GM12875 (cell line): Measurements from ENCODE around the gene CITED4.

Experiments used
- H3K4me3 ChIP-seq: one replicate; pipeline ENCODE4 v1.5.1; 2011; ENCODE audit warnings: low read depth, low read length, control low read depth
- TF ChIP-seq, protein P1 (sequence below): IDR thresholded peaks from 2 replicates; pipeline ENCODE4 v1.5.1; 2011; ENCODE audit warnings: low read depth, mild to moderate bottlenecking, control low read depth, inconsistent platforms, low read length, moderate library complexity, borderline replicate concordance; ENCODE audit not compliant: insufficient read depth

CITED4 gene

DNA sequence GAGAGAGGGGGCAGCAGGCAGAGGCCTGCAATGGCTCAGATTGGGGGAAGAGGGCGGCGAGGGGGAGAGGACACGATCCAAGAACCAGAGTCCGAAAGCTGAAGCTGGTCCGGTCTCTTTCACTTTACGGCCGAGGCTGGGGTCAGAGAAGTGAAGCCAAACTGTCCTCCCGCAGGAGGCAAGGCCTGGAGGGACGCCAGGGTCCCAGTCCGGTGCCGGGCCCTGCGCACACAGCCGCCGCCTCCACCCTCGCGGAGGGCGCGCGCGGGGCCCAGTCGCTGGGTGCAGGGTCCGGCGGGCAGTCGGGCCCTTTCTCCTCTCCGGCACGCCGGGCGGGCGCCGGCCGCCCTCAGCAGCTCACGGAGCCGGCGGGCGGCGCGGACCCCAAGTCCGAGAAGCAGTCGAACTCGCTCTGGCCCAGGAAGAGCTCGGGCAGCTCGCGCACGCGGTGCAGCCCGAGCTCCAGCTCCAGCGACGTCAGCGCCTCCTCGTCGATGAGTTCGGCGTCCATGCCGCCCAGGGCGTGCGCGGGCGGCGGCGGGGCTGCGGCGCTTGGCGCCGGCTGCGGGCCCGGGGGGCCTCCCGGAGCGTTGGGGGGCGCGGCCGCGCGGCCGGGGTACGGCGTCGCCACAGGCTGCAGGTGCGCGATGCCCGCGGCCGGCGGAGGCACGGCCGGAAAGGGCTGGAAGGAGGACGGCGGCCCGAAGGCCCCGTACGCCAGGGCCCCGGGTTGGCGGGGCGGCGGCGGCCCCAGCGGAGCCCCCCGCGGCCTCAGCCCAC is 749 bp downstream of the CITED4 start:
- H3K4me3 ChIP-seq: peak overlapping the region; percentile 44
- TF ChIP-seq, protein P1, sequence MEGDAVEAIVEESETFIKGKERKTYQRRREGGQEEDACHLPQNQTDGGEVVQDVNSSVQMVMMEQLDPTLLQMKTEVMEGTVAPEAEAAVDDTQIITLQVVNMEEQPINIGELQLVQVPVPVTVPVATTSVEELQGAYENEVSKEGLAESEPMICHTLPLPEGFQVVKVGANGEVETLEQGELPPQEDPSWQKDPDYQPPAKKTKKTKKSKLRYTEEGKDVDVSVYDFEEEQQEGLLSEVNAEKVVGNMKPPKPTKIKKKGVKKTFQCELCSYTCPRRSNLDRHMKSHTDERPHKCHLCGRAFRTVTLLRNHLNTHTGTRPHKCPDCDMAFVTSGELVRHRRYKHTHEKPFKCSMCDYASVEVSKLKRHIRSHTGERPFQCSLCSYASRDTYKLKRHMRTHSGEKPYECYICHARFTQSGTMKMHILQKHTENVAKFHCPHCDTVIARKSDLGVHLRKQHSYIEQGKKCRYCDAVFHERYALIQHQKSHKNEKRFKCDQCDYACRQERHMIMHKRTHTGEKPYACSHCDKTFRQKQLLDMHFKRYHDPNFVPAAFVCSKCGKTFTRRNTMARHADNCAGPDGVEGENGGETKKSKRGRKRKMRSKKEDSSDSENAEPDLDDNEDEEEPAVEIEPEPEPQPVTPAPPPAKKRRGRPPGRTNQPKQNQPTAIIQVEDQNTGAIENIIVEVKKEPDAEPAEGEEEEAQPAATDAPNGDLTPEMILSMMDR: no peak

DNA sequence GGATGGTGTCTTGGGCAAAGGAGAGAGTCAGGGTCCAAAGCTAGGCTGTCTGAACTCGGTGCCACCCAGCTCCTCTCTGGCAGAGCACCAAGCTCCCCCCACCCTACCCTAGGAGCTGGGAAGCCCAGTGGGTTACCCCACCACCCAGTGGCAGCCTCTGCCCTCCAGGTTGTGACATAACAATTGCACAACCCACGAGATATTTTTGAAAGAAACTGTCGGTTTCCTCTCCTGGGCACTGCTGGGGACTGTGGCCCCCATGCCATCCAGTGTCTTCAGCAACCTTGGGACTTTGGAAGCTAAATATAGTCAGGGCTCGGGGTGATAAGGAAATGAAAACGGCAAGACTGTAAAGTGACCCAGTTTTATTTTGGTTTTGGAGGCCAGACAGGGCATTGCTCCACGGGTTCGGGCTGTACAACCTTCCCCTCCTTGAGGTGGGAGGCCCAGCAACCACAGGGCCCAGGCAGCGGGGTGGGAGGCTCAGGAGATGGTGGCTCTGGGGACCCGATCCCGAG is 1.4 kb downstream of the CITED4 start:
- TF ChIP-seq, protein P1: no peak
- H3K4me3 ChIP-seq: no peak overlapping the region

DNA sequence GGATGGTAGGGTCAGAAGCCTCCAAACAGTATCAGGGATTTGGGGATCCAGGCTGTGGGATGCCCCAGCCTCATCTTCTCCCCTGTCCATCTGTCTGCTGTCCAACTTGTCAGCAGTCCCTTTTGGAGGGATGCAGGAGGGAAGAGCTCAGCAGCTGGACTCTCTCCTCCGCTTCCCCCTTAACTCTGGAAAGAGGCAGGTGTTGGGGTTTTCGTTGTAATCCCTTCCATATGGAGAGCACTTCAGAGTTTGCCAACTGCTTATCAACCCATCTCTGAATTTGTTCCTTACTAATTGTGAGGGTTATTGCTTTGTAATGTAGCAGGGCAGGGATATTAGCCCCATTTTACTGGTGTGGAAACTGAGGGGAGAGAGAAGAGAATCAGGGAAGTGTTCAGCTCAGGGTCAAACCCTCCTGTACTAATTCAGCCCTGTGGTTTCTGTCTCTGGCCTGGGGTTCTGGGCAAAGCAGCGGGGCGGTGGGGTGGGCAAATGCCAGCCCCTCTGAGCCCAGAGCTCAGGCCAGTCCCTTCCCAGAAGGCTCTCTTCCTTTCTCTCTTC is 3.2 kb downstream of the CITED4 start:
- H3K4me3 ChIP-seq: no peak overlapping the region
- TF ChIP-seq, protein P1: no peak

DNA sequence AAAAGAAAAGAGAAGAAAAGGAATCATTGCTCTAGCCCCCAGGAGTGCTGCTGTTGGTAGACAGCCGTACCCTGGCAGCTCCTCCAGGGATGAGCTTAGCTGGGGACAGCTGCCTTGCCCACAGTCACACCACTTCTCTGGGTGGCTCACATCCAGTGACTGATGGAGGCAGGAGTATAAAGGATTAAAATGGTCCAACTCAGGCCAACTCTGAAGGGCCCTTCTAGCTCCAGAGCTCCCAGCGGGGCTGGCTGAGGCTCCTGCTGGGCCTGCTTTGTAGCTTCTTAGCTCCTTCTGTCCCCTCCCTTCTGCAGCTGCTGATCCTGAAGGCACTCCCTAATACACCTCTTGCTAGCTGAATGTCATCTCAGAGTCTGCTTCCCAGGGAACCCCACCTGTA is 4.4 kb downstream of the CITED4 start:
- TF ChIP-seq, protein P1: no peak
- H3K4me3 ChIP-seq: no peak overlapping the region

DNA sequence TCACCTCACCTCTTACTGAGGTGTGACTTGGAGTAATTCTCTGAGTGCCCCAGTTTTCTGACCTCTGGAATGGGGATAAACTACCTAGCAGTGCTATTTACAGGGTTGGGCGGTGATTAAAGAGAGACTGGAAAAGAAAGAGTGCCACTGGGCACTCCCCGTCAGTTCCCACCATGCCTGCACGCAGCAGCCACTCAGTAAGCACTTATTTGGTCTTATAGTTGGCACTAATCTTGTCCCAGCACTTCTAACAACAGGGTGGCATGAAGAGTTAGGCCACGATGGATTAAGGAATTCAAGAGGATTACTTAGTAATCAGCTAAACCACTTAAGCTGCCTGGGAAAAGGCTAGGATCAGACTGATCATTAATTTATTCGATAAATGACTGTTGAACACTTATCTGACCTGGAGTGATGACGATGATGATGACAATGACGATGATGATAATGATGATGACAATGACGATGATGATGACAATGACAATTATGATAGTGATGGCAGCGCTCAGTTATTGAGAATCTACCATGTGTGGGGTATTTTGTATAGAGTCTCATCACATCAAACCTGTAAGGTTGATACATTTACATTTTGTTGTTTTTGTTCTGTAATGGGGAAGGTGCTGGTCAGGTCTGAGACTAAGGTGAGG is 5.4 kb downstream of the CITED4 start:
- TF ChIP-seq, protein P1: no peak
- no peak overlapping the region for H3K4me3 ChIP-seq

DNA sequence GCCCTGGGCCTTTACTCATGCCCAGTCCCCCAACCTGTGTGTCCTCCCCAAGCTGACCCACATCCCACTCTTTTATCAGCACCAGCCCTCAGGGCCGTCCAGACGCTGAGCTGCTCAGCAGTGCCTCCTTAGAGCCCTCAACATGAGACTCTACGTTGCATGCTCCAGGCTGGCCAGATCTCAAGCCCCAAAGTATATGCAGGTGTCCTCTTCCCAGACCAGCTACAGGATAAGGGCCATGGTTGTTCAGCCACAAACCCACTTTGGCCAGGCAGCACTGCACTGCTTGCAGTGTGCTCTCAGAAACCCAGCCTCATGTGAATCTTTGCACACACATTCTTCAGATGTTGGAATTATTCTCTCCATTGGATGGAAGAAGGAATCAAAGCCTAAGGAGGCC is 6.0 kb downstream of the CITED4 start:
- TF ChIP-seq, protein P1: no peak
- no peak overlapping the region for H3K4me3 ChIP-seq

DNA sequence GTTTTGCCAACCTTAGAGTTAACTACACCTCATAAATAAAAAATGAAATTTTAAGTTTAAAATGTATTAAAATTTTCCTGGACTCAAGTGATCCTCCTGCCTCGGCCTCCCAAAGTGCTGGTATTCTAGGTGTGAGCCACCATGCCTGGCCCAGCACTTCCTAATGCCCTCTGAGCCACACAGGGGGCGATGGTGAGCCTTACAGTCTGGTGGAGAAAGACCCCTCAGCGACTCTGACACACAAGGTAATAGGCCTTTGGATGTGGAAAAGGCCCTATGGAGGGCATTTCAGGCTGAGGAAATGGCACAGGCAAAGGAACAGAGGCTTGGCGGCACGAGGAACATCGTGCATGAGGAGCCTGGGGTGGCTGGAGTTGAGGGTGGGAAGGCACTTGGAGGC is 6.7 kb downstream of the CITED4 start:
- TF ChIP-seq, protein P1: 0 out of 2 replicates have a peak, but pooled peaks have one; percentile 25
- H3K4me3 ChIP-seq: no peak overlapping the region
